ENCODE measurements around the gene SLC39A7. TPM values are rescaled to one million over a fixed set of nuclear protein-coding genes. Genes with fewer than 3 reads are reported as not detected.

The SLC39A7 gene
- total RNA-seq, 6 experiments from 2014 or later: 215 to 240 (median 225) TPM

- DNase-seq: no peak
- Mint-ChIP-seq H3K4me3 (no peak overlapping the region), H3K9me3 (no peaks in the 10 kb centered on the region), H3K27me3 (ENCODE audit: insufficient read depth) (peaks cover 29% of the 10 kb centered on the region), H3K4me1 (ENCODE audit: low read depth) (no peaks in the 10 kb centered on the region), H3K36me3 (ENCODE audit: low read depth) (no peaks in the 10 kb centered on the region), H3K27ac (no peak overlapping the region)
- TF ChIP-seq, protein P1, sequence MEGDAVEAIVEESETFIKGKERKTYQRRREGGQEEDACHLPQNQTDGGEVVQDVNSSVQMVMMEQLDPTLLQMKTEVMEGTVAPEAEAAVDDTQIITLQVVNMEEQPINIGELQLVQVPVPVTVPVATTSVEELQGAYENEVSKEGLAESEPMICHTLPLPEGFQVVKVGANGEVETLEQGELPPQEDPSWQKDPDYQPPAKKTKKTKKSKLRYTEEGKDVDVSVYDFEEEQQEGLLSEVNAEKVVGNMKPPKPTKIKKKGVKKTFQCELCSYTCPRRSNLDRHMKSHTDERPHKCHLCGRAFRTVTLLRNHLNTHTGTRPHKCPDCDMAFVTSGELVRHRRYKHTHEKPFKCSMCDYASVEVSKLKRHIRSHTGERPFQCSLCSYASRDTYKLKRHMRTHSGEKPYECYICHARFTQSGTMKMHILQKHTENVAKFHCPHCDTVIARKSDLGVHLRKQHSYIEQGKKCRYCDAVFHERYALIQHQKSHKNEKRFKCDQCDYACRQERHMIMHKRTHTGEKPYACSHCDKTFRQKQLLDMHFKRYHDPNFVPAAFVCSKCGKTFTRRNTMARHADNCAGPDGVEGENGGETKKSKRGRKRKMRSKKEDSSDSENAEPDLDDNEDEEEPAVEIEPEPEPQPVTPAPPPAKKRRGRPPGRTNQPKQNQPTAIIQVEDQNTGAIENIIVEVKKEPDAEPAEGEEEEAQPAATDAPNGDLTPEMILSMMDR (IDR thresholded peaks at IDR 0.05): no peak
These were observed 29.4 kb upstream of the SLC39A7 start for GRCh38 chr6:33171016-33171879.

GRCh38 chr6:33171880-33172687, 28.6 kb upstream of the SLC39A7 start:
- TF ChIP-seq, protein P1 (IDR thresholded peaks at IDR 0.05): no peak
- Mint-ChIP-seq H3K9me3 (no peaks in the 10 kb centered on the region), H3K27ac (no peak overlapping the region), H3K27me3 (ENCODE audit: insufficient read depth) (peaks cover 25% of the 10 kb centered on the region), H3K4me3 (no peak overlapping the region), H3K36me3 (ENCODE audit: low read depth) (no peaks in the 10 kb centered on the region), H3K4me1 (ENCODE audit: low read depth) (no peaks in the 10 kb centered on the region)
- no peak for DNase-seq

DNA sequence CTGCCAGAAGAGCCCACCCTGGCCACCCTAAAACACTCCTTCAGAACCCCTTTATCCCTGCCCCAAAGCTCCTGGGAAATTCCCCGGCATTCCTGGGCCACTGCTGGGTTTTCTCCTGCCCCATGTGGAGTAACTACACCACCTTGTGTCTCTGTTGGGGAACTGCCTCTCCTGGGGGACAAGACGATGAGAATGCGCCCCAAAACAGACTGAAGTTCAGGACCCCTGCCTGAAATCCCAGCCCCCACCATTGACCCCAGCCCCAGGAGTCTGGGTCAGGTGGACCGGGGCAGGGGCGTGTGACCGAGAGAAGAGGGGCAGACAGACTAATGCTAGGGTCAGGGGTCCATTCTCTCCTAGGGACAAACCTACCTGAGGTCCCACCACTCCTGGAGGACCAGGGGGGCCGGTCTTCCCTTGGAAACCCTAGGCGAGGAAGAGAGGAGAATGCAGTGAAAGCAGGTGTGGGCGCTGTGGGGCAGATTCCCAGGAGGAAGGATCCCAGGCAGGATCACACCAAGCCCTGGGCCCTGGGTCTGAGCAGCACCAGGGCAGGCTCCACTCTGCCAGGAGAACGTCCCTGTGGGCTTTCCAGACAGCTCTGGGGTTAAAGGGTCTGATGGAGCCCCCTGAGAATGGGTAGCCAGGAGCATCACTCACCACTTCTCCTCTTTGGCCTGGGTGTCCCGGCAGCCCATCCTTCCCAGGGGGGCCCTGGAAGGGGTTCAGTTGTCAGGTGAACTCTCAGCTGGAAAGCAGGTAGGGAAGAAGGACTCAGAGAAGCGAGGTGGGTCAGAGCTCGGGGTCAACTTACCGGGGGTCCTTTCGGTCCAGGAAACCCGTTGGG, 27.8 kb upstream of the SLC39A7 start:
- H3K36me3 Mint-ChIP-seq (ENCODE audit: low read depth): no peaks in the 10 kb centered on the region
- no peaks in the 10 kb centered on the region for H3K4me1 Mint-ChIP-seq (ENCODE audit: low read depth)
- no peaks in the 10 kb centered on the region for H3K9me3 Mint-ChIP-seq
- no peak overlapping the region for H3K27ac Mint-ChIP-seq
- DNase-seq: peak; percentile 38
- H3K27me3 Mint-ChIP-seq (ENCODE audit: insufficient read depth): peaks cover 25% of the 10 kb centered on the region
- H3K4me3 Mint-ChIP-seq: no peak overlapping the region
- TF ChIP-seq, protein P1 (IDR thresholded peaks at IDR 0.05): peak; percentile 81

DNA sequence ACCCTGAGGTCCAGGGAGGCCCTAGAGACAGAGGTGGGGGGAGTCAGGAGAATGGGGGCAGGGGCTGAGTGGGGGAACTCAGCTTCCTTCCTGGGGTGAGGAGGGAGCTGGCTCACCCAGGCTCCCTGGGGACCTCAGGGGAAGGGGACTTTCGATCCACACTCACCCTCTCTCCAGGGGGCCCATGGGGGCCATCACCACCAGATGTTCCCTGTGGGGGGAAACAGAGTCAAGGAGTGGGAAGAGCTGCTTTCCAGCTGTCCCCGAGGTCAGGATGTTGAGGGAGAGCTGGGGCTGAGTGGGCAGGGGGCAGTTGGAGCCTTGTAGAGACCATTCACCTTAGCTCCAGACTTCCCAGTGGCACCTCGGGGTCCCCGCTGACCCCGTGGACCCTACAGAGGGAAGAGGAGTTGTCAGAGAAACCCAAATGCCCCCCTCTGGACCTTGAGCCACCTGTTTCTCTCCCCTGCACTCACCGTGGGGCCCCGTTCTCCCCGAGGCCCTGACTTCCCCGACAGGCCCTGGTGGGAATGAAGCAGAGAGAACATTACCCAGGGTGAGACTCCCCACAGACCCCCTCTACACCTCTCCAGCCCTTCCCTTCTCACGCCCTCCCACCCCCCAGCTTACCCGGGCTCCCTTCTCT, 27.0 kb upstream of the SLC39A7 start:
- no peaks in the 10 kb centered on the region for H3K9me3 Mint-ChIP-seq
- H3K27me3 Mint-ChIP-seq (ENCODE audit: insufficient read depth): peaks cover 22% of the 10 kb centered on the region
- DNase-seq: no peak
- no peak overlapping the region for H3K27ac Mint-ChIP-seq
- no peak overlapping the region for H3K4me3 Mint-ChIP-seq
- TF ChIP-seq, protein P1 (IDR thresholded peaks at IDR 0.05): no peak
- no peaks in the 10 kb centered on the region for H3K36me3 Mint-ChIP-seq (ENCODE audit: low read depth)
- no peaks in the 10 kb centered on the region for H3K4me1 Mint-ChIP-seq (ENCODE audit: low read depth)

- no peaks in the 10 kb centered on the region for H3K36me3 Mint-ChIP-seq (ENCODE audit: low read depth)
- no peaks in the 10 kb centered on the region for H3K9me3 Mint-ChIP-seq
- peaks cover 15% of the 10 kb centered on the region for H3K27me3 Mint-ChIP-seq (ENCODE audit: insufficient read depth)
- TF ChIP-seq, protein P1 (IDR thresholded peaks at IDR 0.05): no peak
- H3K27ac Mint-ChIP-seq: no peak overlapping the region
- H3K4me3 Mint-ChIP-seq: no peak overlapping the region
- no peak for DNase-seq
- H3K4me1 Mint-ChIP-seq (ENCODE audit: low read depth): no peaks in the 10 kb centered on the region
These were observed 25.9 kb upstream of the SLC39A7 start for GRCh38 chr6:33174784-33175183.

All from HFFc6 (cell line).